Measurements from ENCODE around the gene PLBD2.

Gene PLBD2

GRCh38 chr12:113358381-113359132, at the start of gene PLBD2:
TSS of gene PLBD2 (plus strand) at chr12:113358587. CDS start at chr12:113358601, 14 bp downstream.
- DNase-seq (ENCODE audit: low spot score), result peak; percentile 94

- DNase-seq (ENCODE audit: low spot score), result peak; percentile 14
Observed at GRCh38 chr12:113310489-113310888, 47.9 kb upstream of the PLBD2 start.

- DNase-seq (ENCODE audit: low spot score), result no peak
Observed at GRCh38 chr12:113314121-113314529, 44.3 kb upstream of the PLBD2 start.

- no peak for DNase-seq (ENCODE audit: low spot score)
Observed at GRCh38 chr12:113315358-113315757, 43.0 kb upstream of the PLBD2 start.

GRCh38 chr12:113316155-113316554, 42.2 kb upstream of the PLBD2 start:
- DNase-seq (ENCODE audit: low spot score), result no peak

GRCh38 chr12:113317122-113317521, 41.3 kb upstream of the PLBD2 start:
- DNase-seq (ENCODE audit: low spot score), result no peak

- DNase-seq (ENCODE audit: low spot score), result no peak
Observed at GRCh38 chr12:113318046-113318656, 40.2 kb upstream of the PLBD2 start.

GRCh38 chr12:113318900-113319628, 39.3 kb upstream of the PLBD2 start:
- DNase-seq (ENCODE audit: low spot score), result no peak

- DNase-seq (ENCODE audit: low spot score), result no peak
Observed at GRCh38 chr12:113320401-113320800, 38.0 kb upstream of the PLBD2 start.

GRCh38 chr12:113322343-113322742, 36.0 kb upstream of the PLBD2 start:
- no peak for DNase-seq (ENCODE audit: low spot score)

GRCh38 chr12:113325916-113326315, 32.5 kb upstream of the PLBD2 start:
- DNase-seq (ENCODE audit: low spot score), result no peak

GRCh38 chr12:113326775-113327395, 31.5 kb upstream of the PLBD2 start:
- no peak for DNase-seq (ENCODE audit: low spot score)

- DNase-seq (ENCODE audit: low spot score), result no peak
Observed at GRCh38 chr12:113328368-113328889, 30.0 kb upstream of the PLBD2 start.

- DNase-seq (ENCODE audit: low spot score), result no peak
Observed at GRCh38 chr12:113329022-113329790, 29.2 kb upstream of the PLBD2 start.

- DNase-seq (ENCODE audit: low spot score), result no peak
Observed at GRCh38 chr12:113329791-113330417, 28.5 kb upstream of the PLBD2 start.

GRCh38 chr12:113330505-113330904, 27.9 kb upstream of the PLBD2 start:
- no peak for DNase-seq (ENCODE audit: low spot score)

GRCh38 chr12:113332688-113333417, 25.5 kb upstream of the PLBD2 start:
- no peak for DNase-seq (ENCODE audit: low spot score)

GRCh38 chr12:113333418-113333750, 25.0 kb upstream of the PLBD2 start:
- no peak for DNase-seq (ENCODE audit: low spot score)

- DNase-seq (ENCODE audit: low spot score), result no peak
Observed at GRCh38 chr12:113333877-113334785, 24.3 kb upstream of the PLBD2 start.
